Ectodermal cell (in vitro differentiated cells): ENCODE data around the gene FLVCR1.

ENCODE experiments used
- H3K27ac ChIP-seq: 2 replicates; pipeline ENCODE4 v1.7.0; 2013; ENCODE audit warnings: mild to moderate bottlenecking, low read depth, low read length; ENCODE audit not compliant: insufficient read depth, poor library complexity, severe bottlenecking
- H3K27me3 ChIP-seq: 2 replicates; pipeline ENCODE4 v1.7.0; 2013; ENCODE audit warnings: mild to moderate bottlenecking, low read length; ENCODE audit not compliant: insufficient read depth, control insufficient read depth, poor library complexity, severe bottlenecking
- H3K36me3 ChIP-seq: one replicate; pipeline ENCODE4 v1.7.0; 2013; ENCODE audit warnings: low read length; ENCODE audit not compliant: control insufficient read depth, insufficient read depth
- H3K4me1 ChIP-seq: one replicate; pipeline ENCODE4 v1.7.0; 2013; ENCODE audit warnings: low read length; ENCODE audit not compliant: control insufficient read depth, insufficient read depth
- H3K4me3 ChIP-seq: 2 replicates; pipeline ENCODE4 v1.7.0; 2013; ENCODE audit warnings: low read depth, low read length, control low read depth; ENCODE audit not compliant: insufficient read depth
- H3K9me3 ChIP-seq: 2 replicates; pipeline ENCODE4 v1.7.0; 2013; ENCODE audit warnings: mild to moderate bottlenecking, low read length, moderate library complexity; ENCODE audit not compliant: control insufficient read depth
- WGBS, 2 experiments: methylation state at CpG; one replicate each; pipeline ENCODE4 v1.1.7; 2013; ENCODE audit warnings: missing lambda C conversion rate in 2 of 2; 5-methylcytosine and 5-hydroxymethylcytosine counted together

FLVCR1 gene

GRCh38 chr1:212914789-212915188 is 56.7 kb downstream of the FLVCR1 start:
- Histone ChIP-seq H3K9me3 (no peaks in the 10 kb centered on the region), H3K27ac (no peak overlapping the region), H3K4me1 (peaks cover 18% of the 10 kb centered on the region), H3K27me3 (no peaks in the 10 kb centered on the region), H3K36me3 (no peaks in the 10 kb centered on the region), H3K4me3 (no peak overlapping the region)
- 20 to 21% methylated on average over 3 of the region's 3 CpGs for WGBS, 2 experiments

- Histone ChIP-seq H3K27ac (no peak overlapping the region), H3K4me1 (peaks cover 18% of the 10 kb centered on the region), H3K9me3 (no peaks in the 10 kb centered on the region), H3K36me3 (no peaks in the 10 kb centered on the region), H3K4me3 (no peak overlapping the region), H3K27me3 (no peaks in the 10 kb centered on the region)
- 70 to 73% methylated on average over 12 to 13 of the region's 13 CpGs for WGBS, 2 experiments
These were observed 57.4 kb downstream of the FLVCR1 start for GRCh38 chr1:212915245-212916091.

GRCh38 chr1:212916481-212917133 is 58.5 kb downstream of the FLVCR1 start:
- Histone ChIP-seq H3K9me3 (no peaks in the 10 kb centered on the region), H3K36me3 (no peaks in the 10 kb centered on the region), H3K4me3 (no peak overlapping the region), H3K27ac (peak overlapping the region; percentile 1), H3K4me1 (peaks cover 18% of the 10 kb centered on the region), H3K27me3 (no peaks in the 10 kb centered on the region)
- 29 to 33% methylated on average over 21 to 22 of the region's 23 CpGs for WGBS, 2 experiments

- Histone ChIP-seq H3K36me3 (no peaks in the 10 kb centered on the region), H3K4me3 (no peak overlapping the region), H3K9me3 (no peaks in the 10 kb centered on the region), H3K27me3 (no peaks in the 10 kb centered on the region), H3K4me1 (peaks cover 18% of the 10 kb centered on the region), H3K27ac (no peak overlapping the region)
- WGBS, 2 experiments = 42 to 59% methylated on average over 7 to 9 of the region's 9 CpGs
These were observed 59.0 kb downstream of the FLVCR1 start for GRCh38 chr1:212917134-212917485.

- Histone ChIP-seq H3K9me3 (no peaks in the 10 kb centered on the region), H3K27me3 (no peaks in the 10 kb centered on the region), H3K27ac (no peak overlapping the region), H3K4me1 (peaks cover 18% of the 10 kb centered on the region), H3K4me3 (no peak overlapping the region), H3K36me3 (no peaks in the 10 kb centered on the region)
- 90 to 92% methylated on average over 5 of the region's 5 CpGs for WGBS, 2 experiments
These were observed 59.8 kb downstream of the FLVCR1 start for GRCh38 chr1:212917858-212918257.

GRCh38 chr1:212918824-212919223 is 60.7 kb downstream of the FLVCR1 start:
- H3K36me3 ChIP-seq = no peaks in the 10 kb centered on the region
- WGBS, 2 experiments = 92 to 96% methylated on average over 2 of the region's 2 CpGs
- H3K27me3 ChIP-seq = no peaks in the 10 kb centered on the region
- H3K9me3 ChIP-seq = no peaks in the 10 kb centered on the region
- H3K27ac ChIP-seq = no peak overlapping the region
- no peak overlapping the region for H3K4me3 ChIP-seq
- H3K4me1 ChIP-seq = peaks cover 18% of the 10 kb centered on the region

GRCh38 chr1:212920246-212920645 is 62.2 kb downstream of the FLVCR1 start:
- peaks cover 12% of the 10 kb centered on the region for H3K4me1 ChIP-seq

GRCh38 chr1:212920896-212921295 is 62.8 kb downstream of the FLVCR1 start:
- H3K27ac ChIP-seq = no peak overlapping the region
- no peaks in the 10 kb centered on the region for H3K9me3 ChIP-seq
- WGBS, 2 experiments = 89% methylated on average over 6 of the region's 6 CpGs
- H3K4me3 ChIP-seq = no peak overlapping the region
- no peaks in the 10 kb centered on the region for H3K36me3 ChIP-seq
- peaks cover 8% of the 10 kb centered on the region for H3K4me1 ChIP-seq
- no peaks in the 10 kb centered on the region for H3K27me3 ChIP-seq

More at GRCh38 chr1:212920246-212920645, 62.2 kb downstream of the FLVCR1 start:
- Histone ChIP-seq H3K4me3 (no peak overlapping the region), H3K27me3 (no peaks in the 10 kb centered on the region), H3K36me3 (no peaks in the 10 kb centered on the region), H3K27ac (no peak overlapping the region), H3K9me3 (no peaks in the 10 kb centered on the region)
- 85 to 87% methylated on average over 7 of the region's 7 CpGs for WGBS, 2 experiments

GRCh38 chr1:212922016-212922415 is 63.9 kb downstream of the FLVCR1 start:
- Histone ChIP-seq H3K27me3 (no peaks in the 10 kb centered on the region), H3K9me3 (no peaks in the 10 kb centered on the region), H3K27ac (no peak overlapping the region), H3K36me3 (no peaks in the 10 kb centered on the region), H3K4me3 (no peak overlapping the region), H3K4me1 (no peaks in the 10 kb centered on the region)
- 93 to 94% methylated on average over 5 of the region's 5 CpGs for WGBS, 2 experiments

- H3K27me3 ChIP-seq = no peaks in the 10 kb centered on the region
- H3K9me3 ChIP-seq = no peaks in the 10 kb centered on the region
- H3K27ac ChIP-seq = no peak overlapping the region
- 93 to 95% methylated on average over 6 of the region's 6 CpGs for WGBS, 2 experiments
- peaks cover 16% of the 10 kb centered on the region for H3K4me1 ChIP-seq
- H3K36me3 ChIP-seq = no peaks in the 10 kb centered on the region
- H3K4me3 ChIP-seq = no peak overlapping the region
These were observed 68.3 kb downstream of the FLVCR1 start for GRCh38 chr1:212926372-212926771.
